ENCODE data around the gene GNB1. TPM values are rescaled to one million over a fixed set of nuclear protein-coding genes. Genes with fewer than 3 reads are reported as not detected.

GNB1 gene
- total RNA-seq, 1 donor from 2014 or later = 61.6 TPM

DNA sequence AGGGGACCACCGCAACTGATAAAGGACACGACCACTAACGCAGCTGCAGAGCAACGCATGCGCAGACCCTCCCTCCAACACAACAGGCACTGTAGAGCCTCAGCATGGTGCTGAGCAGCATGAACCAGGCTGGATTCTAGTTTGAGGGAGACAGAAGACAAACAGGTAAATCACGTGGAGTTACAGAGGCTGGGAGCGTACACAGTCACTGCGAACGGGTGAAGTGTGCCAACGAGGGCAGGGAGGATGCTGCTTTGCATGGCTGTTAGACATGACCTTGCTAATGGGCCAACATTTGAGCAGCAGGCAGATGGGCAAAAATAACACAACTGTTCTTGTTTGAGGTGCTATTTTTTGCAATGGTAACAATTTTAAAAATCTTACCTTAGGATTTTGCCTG is 57.4 kb downstream of the GNB1 start:
- H3K36me3 ChIP-seq (ENCODE audit: control insufficient read depth in 3 of 3, insufficient read depth in 3 of 3, low read length in 3 of 3) = peaks cover 5 to 10% (median 8%) of the 10 kb centered on the region in 3 donors
- H3K27ac ChIP-seq (ENCODE audit: low read depth, low read length) = no peak overlapping the region
- no peaks in the 10 kb centered on the region for H3K9me3 ChIP-seq (ENCODE audit: control insufficient read depth in 3 of 3, low read length in 3 of 3)
- H3K4me1 ChIP-seq (ENCODE audit: control insufficient read depth in 3 of 3, insufficient read depth in 3 of 3, low read length in 3 of 3) = peaks cover 6 to 11% (median 10%) of the 10 kb centered on the region in 3 donors
- no peaks in the 10 kb centered on the region for H3K27me3 ChIP-seq (ENCODE audit: control insufficient read depth in 3 of 3, insufficient read depth in 3 of 3, low read length in 3 of 3)
- H3K4me3 ChIP-seq (ENCODE audit: low read length in 3 of 3) = no peak overlapping the region
- H3K9ac ChIP-seq (ENCODE audit: low read depth in 1 of 3, low read length in 3 of 3) = peak overlapping the region in 1 of 3 donors; percentile 47

DNA sequence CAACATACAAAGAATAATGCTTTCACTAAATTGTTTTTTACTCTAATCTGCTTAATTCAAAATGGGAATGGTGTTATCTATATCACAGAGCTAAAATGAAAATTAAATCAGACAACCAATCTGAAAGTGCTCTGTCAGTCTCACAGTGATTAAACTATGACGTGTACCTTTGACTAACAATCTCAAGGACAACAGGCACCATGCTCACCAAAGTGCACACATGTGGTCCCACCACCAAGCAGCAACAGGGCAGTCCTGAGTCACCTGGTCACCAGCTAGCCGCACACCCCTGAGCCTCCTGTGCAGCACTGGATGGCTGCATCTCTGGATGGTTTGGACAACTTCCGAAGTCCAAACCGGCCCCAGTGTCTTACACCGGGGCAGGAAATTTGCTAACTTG is 58.1 kb downstream of the GNB1 start:
- H3K9ac ChIP-seq (ENCODE audit: low read depth in 1 of 3, low read length in 3 of 3) = no peak overlapping the region
- peaks cover 5 to 10% (median 8%) of the 10 kb centered on the region in 3 donors for H3K36me3 ChIP-seq (ENCODE audit: control insufficient read depth in 3 of 3, insufficient read depth in 3 of 3, low read length in 3 of 3)

DNA sequence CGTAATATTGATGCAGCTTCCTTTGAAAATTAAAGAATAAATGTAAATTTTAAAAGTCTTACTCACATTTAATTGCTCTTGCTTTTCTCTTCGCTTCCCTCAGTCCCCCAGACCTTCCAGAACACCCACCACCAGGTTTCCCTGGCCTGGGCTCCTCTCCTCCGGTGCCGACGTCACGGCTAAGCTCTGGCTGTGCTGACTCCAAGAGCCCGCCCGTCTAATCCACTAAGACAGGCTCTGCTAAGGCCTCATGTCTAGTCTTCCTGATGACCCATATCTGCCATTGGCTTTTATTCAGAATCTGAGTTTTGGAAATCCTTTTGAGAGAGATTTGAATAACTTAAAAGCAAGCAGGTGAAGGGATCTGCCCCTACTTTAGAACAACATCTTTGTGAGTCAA is 58.7 kb downstream of the GNB1 start:
- H3K36me3 ChIP-seq (ENCODE audit: control insufficient read depth in 3 of 3, insufficient read depth in 3 of 3, low read length in 3 of 3) = peaks cover 4 to 10% (median 5%) of the 10 kb centered on the region in 3 donors
- H3K9me3 ChIP-seq (ENCODE audit: control insufficient read depth in 3 of 3, low read length in 3 of 3) = no peaks in the 10 kb centered on the region
- H3K9ac ChIP-seq (ENCODE audit: low read depth in 1 of 3, low read length in 3 of 3) = no peak overlapping the region
- H3K27ac ChIP-seq (ENCODE audit: low read depth, low read length) = no peak overlapping the region
- no peak overlapping the region for H3K4me3 ChIP-seq (ENCODE audit: low read length in 3 of 3)
- peaks cover 9 to 15% (median 15%) of the 10 kb centered on the region in 3 donors for H3K4me1 ChIP-seq (ENCODE audit: control insufficient read depth in 3 of 3, insufficient read depth in 3 of 3, low read length in 3 of 3)
- no peaks in the 10 kb centered on the region for H3K27me3 ChIP-seq (ENCODE audit: control insufficient read depth in 3 of 3, insufficient read depth in 3 of 3, low read length in 3 of 3)

More for the DNA sequence above, 58.1 kb downstream of the GNB1 start:
- H3K27me3 ChIP-seq (ENCODE audit: control insufficient read depth in 3 of 3, insufficient read depth in 3 of 3, low read length in 3 of 3) = no peaks in the 10 kb centered on the region
- no peak overlapping the region for H3K4me3 ChIP-seq (ENCODE audit: low read length in 3 of 3)
- H3K4me1 ChIP-seq (ENCODE audit: control insufficient read depth in 3 of 3, insufficient read depth in 3 of 3, low read length in 3 of 3) = peaks cover 6 to 11% (median 10%) of the 10 kb centered on the region in 3 donors
- H3K27ac ChIP-seq (ENCODE audit: low read depth, low read length) = no peak overlapping the region
- H3K9me3 ChIP-seq (ENCODE audit: control insufficient read depth in 3 of 3, low read length in 3 of 3) = no peaks in the 10 kb centered on the region

DNA sequence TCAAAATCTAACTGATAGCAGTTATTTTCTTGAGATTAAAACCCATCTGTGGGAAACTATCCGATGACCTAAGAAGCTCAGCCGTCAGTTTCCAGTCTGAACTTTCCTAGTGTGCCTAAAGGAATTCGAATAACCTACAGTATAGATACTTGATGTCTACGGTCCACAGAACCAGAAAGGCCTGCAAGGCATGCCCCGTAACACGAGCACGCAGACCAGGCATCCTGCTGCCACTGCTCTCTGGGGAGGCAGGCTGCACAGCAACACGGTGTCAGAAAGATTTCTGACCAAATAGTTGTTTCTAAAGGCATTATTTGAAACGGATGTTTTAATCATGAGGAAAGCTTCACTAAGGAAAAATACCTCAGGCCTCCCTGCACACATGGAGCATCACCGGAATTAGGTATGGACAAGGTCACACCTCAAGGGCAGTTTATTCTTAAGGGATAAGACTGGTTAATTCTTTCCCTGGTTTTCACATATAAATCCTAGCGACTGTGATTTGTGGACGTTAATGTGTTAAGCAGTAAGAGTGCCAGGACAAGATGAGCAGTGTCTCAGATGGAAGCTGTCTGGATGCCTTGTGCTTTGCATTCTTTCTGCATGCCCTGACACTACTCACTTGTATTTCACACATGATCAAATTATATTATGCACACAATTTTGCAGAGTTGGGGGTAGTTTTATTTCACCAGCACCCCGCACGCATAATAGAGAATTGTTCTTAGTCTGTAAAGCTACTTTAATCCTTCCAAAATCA is 63.6 kb downstream of the GNB1 start:
- Histone ChIP-seq H3K9me3 (ENCODE audit: control insufficient read depth in 3 of 3, low read length in 3 of 3) (no peaks in the 10 kb centered on the region), H3K27ac (ENCODE audit: low read depth, low read length) (no peak overlapping the region), H3K36me3 (ENCODE audit: control insufficient read depth in 3 of 3, insufficient read depth in 3 of 3, low read length in 3 of 3) (peaks cover 7 to 11% (median 7%) of the 10 kb centered on the region in 3 donors), H3K9ac (ENCODE audit: low read depth in 1 of 3, low read length in 3 of 3) (no peak overlapping the region), H3K4me3 (ENCODE audit: low read length in 3 of 3) (no peak overlapping the region), H3K27me3 (ENCODE audit: control insufficient read depth in 3 of 3, insufficient read depth in 3 of 3, low read length in 3 of 3) (no peaks in the 10 kb centered on the region), H3K4me1 (ENCODE audit: control insufficient read depth in 3 of 3, insufficient read depth in 3 of 3, low read length in 3 of 3) (peaks cover 5 to 11% (median 10%) of the 10 kb centered on the region in 3 donors)

DNA sequence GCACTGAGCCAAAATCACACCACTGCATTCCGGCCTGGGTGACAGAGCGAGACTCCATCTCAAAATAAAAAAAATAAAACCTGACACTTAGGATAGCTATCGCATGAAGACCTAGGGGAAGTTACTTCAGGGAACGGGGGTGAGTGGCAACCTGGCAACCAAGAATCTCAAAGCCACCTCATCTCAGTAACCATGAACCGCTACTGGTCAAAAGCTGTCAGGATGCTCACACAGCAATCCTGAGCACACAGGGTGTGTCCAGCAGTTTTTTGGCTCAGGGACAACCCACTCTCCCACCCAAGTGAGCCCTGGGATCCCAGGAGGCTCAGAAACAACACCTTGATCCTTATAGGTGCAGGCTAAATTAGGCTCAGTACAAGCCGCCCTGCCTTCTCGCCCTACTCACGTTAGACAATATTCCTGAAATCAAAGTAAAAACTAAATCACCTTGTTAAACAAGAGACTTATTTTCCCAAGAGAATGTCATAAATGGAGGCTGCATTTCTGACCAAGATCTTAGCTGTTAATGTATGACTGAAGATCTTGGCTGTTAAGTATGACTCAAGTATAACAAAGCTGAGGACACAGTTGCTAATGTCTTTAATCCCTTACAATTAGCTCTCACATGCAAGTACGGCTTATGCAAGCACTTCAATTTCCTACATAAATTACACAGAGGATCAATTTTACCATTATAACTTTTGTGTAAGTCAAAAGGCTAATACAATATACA is 64.4 kb downstream of the GNB1 start:
- no peak overlapping the region for H3K9ac ChIP-seq (ENCODE audit: low read depth in 1 of 3, low read length in 3 of 3)
- no peak overlapping the region for H3K27ac ChIP-seq (ENCODE audit: low read depth, low read length)
- H3K9me3 ChIP-seq (ENCODE audit: control insufficient read depth in 3 of 3, low read length in 3 of 3) = no peaks in the 10 kb centered on the region
- H3K4me1 ChIP-seq (ENCODE audit: control insufficient read depth in 3 of 3, insufficient read depth in 3 of 3, low read length in 3 of 3) = peaks cover 5 to 11% (median 10%) of the 10 kb centered on the region in 3 donors
- peaks cover 7 to 11% (median 7%) of the 10 kb centered on the region in 3 donors for H3K36me3 ChIP-seq (ENCODE audit: control insufficient read depth in 3 of 3, insufficient read depth in 3 of 3, low read length in 3 of 3)
- no peak overlapping the region for H3K4me3 ChIP-seq (ENCODE audit: low read length in 3 of 3)
- H3K27me3 ChIP-seq (ENCODE audit: control insufficient read depth in 3 of 3, insufficient read depth in 3 of 3, low read length in 3 of 3) = no peaks in the 10 kb centered on the region

DNA sequence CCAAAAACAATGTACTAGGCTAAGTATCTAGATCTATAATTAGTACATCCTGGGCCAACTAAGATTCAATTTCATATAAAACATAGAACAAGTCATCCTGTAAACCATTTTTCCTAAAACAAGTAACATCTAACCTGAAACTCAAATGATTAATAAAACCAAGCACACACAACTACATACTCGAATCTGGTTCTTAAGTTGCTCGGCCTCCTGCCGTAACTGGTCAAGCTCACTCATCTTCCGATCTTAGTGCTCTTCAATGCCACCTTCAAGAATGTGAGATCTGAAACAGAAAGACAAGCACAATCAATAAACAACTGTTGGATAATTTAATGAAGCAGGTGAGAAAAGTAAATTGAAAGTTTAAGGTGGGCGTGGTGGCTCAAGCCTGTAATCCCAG is 65.7 kb downstream of the GNB1 start:
- Histone ChIP-seq H3K4me1 (ENCODE audit: control insufficient read depth in 3 of 3, insufficient read depth in 3 of 3, low read length in 3 of 3) (peaks cover 5 to 11% (median 10%) of the 10 kb centered on the region in 3 donors), H3K9ac (ENCODE audit: low read depth in 1 of 3, low read length in 3 of 3) (no peak overlapping the region), H3K36me3 (ENCODE audit: control insufficient read depth in 3 of 3, insufficient read depth in 3 of 3, low read length in 3 of 3) (peaks cover 7 to 11% (median 7%) of the 10 kb centered on the region in 3 donors), H3K9me3 (ENCODE audit: control insufficient read depth in 3 of 3, low read length in 3 of 3) (no peaks in the 10 kb centered on the region), H3K4me3 (ENCODE audit: low read length in 3 of 3) (no peak overlapping the region), H3K27ac (ENCODE audit: low read depth, low read length) (no peak overlapping the region), H3K27me3 (ENCODE audit: control insufficient read depth in 3 of 3, insufficient read depth in 3 of 3, low read length in 3 of 3) (no peaks in the 10 kb centered on the region)

DNA sequence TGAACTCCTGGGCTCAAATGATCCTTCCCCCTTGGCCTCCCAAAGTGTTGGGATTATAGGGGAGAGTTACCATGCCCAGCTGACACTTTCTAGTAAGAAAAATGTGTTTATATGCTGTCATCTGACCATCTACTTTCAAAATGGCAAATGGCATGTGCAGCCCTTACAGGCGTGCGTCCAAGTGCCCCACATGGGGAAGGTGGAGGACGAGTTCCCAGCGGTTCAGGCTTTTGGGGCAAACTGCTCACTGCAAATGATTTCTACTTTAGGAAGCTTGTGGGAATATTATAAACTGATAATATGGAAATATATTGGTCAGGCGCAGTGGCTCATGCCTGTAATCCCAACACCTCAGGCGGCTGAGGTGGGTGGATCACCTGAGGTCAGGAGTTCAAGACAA is 71.1 kb downstream of the GNB1 start:
- H3K27ac ChIP-seq (ENCODE audit: low read depth, low read length) = no peak overlapping the region
- H3K9me3 ChIP-seq (ENCODE audit: control insufficient read depth in 3 of 3, low read length in 3 of 3) = no peaks in the 10 kb centered on the region
- H3K27me3 ChIP-seq (ENCODE audit: control insufficient read depth in 3 of 3, insufficient read depth in 3 of 3, low read length in 3 of 3) = no peaks in the 10 kb centered on the region
- H3K4me3 ChIP-seq (ENCODE audit: low read length in 3 of 3) = no peak overlapping the region
- H3K36me3 ChIP-seq (ENCODE audit: control insufficient read depth in 3 of 3, insufficient read depth in 3 of 3, low read length in 3 of 3) = peaks cover 21 to 30% (median 25%) of the 10 kb centered on the region in 3 donors
- no peak overlapping the region for H3K9ac ChIP-seq (ENCODE audit: low read depth in 1 of 3, low read length in 3 of 3)
- no peaks in the 10 kb centered on the region for H3K4me1 ChIP-seq (ENCODE audit: control insufficient read depth in 3 of 3, insufficient read depth in 3 of 3, low read length in 3 of 3)

DNA sequence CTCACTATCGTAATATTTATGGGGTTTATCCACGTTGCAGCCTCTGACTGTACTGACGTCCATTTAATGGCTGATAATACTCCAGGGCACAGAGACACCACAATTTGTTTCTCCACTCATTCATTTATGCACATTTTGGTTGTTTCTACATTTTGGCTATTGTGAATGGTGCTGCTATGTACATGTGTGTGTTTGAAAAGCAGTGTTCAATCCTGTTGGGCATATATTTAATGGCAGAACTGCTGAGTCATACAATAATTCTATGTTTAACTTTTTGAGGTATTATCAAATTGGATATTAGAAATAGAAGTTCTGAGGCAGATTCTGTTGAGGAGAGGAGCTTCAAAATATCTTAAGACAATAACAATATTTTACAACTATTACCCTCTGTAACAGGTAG is 73.7 kb downstream of the GNB1 start:
- peaks cover 18 to 29% (median 27%) of the 10 kb centered on the region in 3 donors for H3K36me3 ChIP-seq (ENCODE audit: control insufficient read depth in 3 of 3, insufficient read depth in 3 of 3, low read length in 3 of 3)
- no peaks in the 10 kb centered on the region for H3K27me3 ChIP-seq (ENCODE audit: control insufficient read depth in 3 of 3, insufficient read depth in 3 of 3, low read length in 3 of 3)
- no peaks in the 10 kb centered on the region for H3K4me1 ChIP-seq (ENCODE audit: control insufficient read depth in 3 of 3, insufficient read depth in 3 of 3, low read length in 3 of 3)
- no peak overlapping the region for H3K27ac ChIP-seq (ENCODE audit: low read depth, low read length)
- H3K4me3 ChIP-seq (ENCODE audit: low read length in 3 of 3) = no peak overlapping the region
- no peak overlapping the region for H3K9ac ChIP-seq (ENCODE audit: low read depth in 1 of 3, low read length in 3 of 3)
- no peaks in the 10 kb centered on the region for H3K9me3 ChIP-seq (ENCODE audit: control insufficient read depth in 3 of 3, low read length in 3 of 3)

DNA sequence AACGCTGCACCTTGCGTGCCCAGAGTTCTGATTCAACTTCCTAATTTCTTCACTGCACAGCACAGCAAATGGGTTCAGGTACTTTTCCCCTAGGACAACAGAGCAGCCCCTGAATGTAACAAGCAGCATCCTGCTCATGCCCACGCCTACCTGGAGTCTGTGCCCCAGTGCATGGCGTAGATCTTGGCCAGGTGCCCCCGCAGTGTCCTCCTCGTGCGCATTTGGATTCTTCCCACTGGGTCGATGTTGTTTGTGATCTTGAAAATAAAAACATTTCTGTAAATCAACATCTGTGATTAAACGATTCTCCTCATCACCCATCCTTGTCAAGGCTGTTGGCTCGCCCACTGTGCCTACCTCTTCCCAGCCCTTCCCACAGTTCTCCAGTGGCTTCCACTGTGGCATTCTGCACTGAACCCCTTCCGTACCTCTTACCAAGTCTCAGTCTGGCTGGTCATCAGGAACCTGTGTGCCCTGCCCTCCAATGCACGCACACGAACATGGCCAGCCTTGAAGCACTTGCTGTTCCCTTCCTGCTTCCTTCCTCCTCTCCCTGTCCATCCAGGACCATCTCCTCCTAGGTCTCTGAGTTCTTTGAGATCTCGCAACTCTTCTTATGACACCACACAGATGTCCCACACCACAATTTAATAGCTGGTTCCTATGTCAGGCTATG is 75.1 kb downstream of the GNB1 start:
- Histone ChIP-seq H3K4me1 (ENCODE audit: control insufficient read depth in 3 of 3, insufficient read depth in 3 of 3, low read length in 3 of 3) (no peaks in the 10 kb centered on the region), H3K36me3 (ENCODE audit: control insufficient read depth in 3 of 3, insufficient read depth in 3 of 3, low read length in 3 of 3) (peaks cover 18 to 30% (median 29%) of the 10 kb centered on the region in 3 donors), H3K4me3 (ENCODE audit: low read length in 3 of 3) (no peak overlapping the region), H3K9ac (ENCODE audit: low read depth in 1 of 3, low read length in 3 of 3) (no peak overlapping the region), H3K9me3 (ENCODE audit: control insufficient read depth in 3 of 3, low read length in 3 of 3) (no peaks in the 10 kb centered on the region), H3K27me3 (ENCODE audit: control insufficient read depth in 3 of 3, insufficient read depth in 3 of 3, low read length in 3 of 3) (no peaks in the 10 kb centered on the region), H3K27ac (ENCODE audit: low read depth, low read length) (no peak overlapping the region)
